Dermis microvascular lymphatic vessel endothelial cell (primary cell): ENCODE data around the gene IRX6. TPM values are rescaled to one million over a fixed set of nuclear protein-coding genes. Genes with fewer than 3 reads are reported as not detected.

ENCODE experiments used
- DNase-seq, 2 donors: peaks; one replicate each; pipeline versions ENCODE4 v3.0.0 to v3.0.0-alpha.2; 2010; ENCODE audit warnings: low read depth in 2 of 2
- total RNA-seq: library from RNA; depleted of rRNA; stranded (reverse); fragments of >200 nt; gene quantifications from 2 replicates; pipeline ENCODE4 v1.2.1, GENCODE V29; 2014

IRX6 gene
- total RNA-seq, 1 donor from 2014 or later, result not detected

- DNase-seq, result no peak
Measured at GRCh38 chr16:55367301-55367811, 43.4 kb downstream of the IRX6 start.

GRCh38 chr16:55367866-55368603 is 44.0 kb downstream of the IRX6 start:
- no peak for DNase-seq

- DNase-seq, result no peak
Measured at GRCh38 chr16:55369151-55369550, 45.1 kb downstream of the IRX6 start.

GRCh38 chr16:55370762-55371482 is 46.9 kb downstream of the IRX6 start:
- peak in 1 of 2 donors; percentile 5 for DNase-seq

GRCh38 chr16:55372792-55373488 is 48.9 kb downstream of the IRX6 start:
- no peak for DNase-seq

- DNase-seq, result no peak
Measured at GRCh38 chr16:55373489-55373832, 49.5 kb downstream of the IRX6 start.

- no peak for DNase-seq
Measured at GRCh38 chr16:55376045-55376444, 52.0 kb downstream of the IRX6 start.

GRCh38 chr16:55376567-55377167 is 52.7 kb downstream of the IRX6 start:
- DNase-seq, result no peak

GRCh38 chr16:55377840-55378239 is 53.8 kb downstream of the IRX6 start:
- no peak for DNase-seq

- DNase-seq, result no peak
Measured at GRCh38 chr16:55378616-55379015, 54.6 kb downstream of the IRX6 start.

GRCh38 chr16:55379371-55379770 is 55.4 kb downstream of the IRX6 start:
- no peak for DNase-seq

GRCh38 chr16:55379876-55380390 is 55.9 kb downstream of the IRX6 start:
- no peak for DNase-seq

Other genes with a start within 250 kb of the IRX6 start
- 10.5 and 16.3 TPM in 2 replicates for gene MMP2, start 155.0 kb downstream of the IRX6 start, total RNA-seq
- 4.0 and 5.9 TPM in 2 replicates for gene LPCAT2, start 184.9 kb downstream of the IRX6 start, total RNA-seq
- gene CAPNS2, start 242.5 kb downstream of the IRX6 start, total RNA-seq, result 0.13 TPM in 2 replicates